ENCODE results near the gene OR52L1.
"Not testable (repeated sequence)": the region's sequence is repeated elsewhere in the genome, so short reads cannot be mapped to it uniquely, and the experiment has no call there.

Gene OR52L1

DNA sequence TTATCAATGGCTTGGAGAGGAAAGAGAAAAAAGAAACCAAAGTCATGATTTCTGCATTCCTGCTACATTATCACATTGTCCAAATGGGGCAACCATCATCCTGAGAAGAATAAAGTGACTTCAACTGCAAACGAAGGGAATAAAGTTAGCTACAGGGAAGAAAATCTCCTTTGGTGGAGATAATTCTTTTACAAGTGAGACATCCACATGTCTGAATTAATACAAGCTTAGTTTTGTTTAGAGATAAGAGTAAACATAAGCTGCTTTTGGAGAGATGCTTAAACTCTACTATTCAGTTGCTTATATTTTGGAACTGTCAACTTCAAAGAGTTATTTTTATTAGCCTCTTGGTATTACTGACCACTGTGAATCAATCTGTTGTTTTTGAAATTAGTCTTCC lies at the start of gene OR52L1:
Gene OR52L1 (minus strand): TSS at position 101 of the 400 bp plus-strand sequence. CDS start 55 bp downstream, at position 46.
- DNase-seq: no peak

DNA sequence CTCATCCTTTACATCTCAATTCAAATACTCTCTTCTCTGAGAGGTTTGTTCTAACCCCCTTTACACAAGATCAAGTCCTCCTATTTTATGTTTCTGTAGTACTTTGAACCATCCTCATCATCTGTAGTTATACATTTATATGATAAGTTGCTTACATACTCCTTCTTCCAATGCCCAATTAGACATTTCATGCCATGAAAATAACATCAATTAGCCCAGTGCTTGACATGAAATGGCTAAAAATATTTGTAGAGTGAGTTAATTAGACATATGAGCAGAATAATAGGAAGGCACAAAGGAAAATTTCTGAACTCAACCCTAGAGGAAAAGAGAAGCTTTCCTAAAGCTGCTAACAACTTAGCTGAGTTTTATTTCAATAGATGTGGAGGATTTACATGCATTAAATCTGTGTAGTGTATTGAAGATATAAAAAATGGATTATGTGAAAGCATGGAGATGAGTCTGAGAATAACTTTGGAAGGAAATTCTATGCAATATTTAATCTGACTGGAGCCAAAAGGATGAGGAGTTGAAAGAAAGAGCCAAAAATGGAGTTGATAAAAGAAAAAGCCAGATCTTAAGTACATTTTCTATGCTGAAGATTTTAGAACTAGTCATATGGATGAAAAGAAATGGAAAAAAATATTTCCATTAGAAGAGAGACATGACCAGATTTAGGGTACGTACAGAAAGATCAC lies 44.1 kb upstream of the OR52L1 start, which contains the start of gene OR56A1:
Gene OR56A1 (minus strand): TSS at position 51 of the 698 bp plus-strand sequence. CDS start 3,066 bp downstream, outside the sequence.
- no peak for DNase-seq

DNA sequence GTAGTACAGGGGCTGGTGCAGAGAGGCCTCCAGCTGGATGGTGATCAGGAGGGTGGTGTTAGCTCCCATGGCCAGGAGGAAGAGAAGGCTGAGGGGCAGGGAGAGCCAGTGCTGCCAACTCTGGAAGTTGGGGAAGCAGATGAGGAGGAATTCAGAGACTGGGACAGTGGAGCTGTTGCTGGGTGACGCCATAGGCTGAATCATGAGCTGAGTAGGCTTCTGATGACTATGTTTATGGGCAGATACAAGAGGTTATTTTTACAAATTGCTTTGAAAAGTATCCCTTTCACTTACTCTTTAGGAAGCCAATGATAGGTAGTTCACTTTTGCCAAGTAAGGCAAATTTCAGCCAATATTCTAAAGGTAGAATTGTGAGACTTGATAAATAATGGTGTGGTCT lies 40.7 kb upstream of the OR52L1 start:
- DNase-seq: no peak

DNA sequence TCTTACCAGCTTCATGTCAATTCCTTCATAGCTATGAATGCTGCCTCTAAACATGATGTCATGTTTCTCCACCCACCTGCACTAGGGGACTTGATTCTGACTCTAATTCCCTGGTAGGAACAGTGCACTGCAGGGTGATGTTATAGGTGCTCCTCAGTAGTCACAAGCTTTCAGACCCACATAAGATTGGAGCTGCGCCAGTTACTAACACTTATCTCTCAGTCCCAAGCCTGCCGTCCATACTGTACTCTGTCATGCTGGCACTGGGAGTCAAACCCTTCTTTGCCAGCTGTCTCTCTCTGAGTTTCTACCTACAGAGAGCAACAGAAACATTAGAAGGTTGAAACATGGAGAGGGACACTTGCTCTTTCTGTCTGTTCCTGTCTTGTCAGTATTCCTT lies 38.3 kb upstream of the OR52L1 start:
- DNase-seq: no peak

DNA sequence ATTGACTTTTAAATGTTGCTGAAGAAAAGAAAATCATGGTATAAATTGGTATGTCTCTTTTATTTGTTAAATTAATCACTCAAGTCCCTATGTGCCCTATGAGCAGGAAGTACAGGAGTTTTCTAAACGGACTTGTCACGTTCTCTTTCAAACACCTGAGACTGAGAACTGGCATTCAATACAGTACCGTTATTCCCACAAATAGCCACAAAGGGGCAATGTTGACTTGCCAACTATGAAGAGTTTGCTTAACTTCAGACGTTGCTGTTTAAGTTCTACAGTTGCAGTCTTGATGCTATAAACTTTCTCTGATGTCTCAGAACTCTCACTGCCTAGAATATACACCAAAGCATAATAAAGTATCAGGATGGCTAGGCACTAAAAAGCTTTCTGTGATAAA lies 36.2 kb upstream of the OR52L1 start:
- peak; percentile 11 to 25 for DNase-seq

DNA sequence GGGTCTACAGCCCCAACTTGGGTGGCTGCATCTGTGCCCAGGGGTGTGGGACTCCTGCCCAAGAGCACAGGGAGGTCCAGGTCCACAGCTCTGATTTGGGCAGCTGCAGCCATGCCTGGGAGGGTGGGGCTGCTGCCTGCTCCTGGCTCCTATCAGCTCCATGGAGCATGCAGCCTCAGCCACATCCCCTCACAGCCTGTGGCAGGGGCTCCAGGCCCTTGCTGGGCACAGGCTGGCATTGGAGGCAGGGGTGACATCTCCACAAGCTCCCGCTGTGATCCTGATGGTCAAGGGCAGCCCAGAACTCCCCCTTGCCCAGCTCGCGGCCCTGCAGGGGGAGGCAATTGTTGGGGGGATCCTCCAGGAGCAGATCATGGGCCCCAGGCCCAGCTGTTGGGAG lies 26.3 kb upstream of the OR52L1 start:
- DNase-seq: no peak

DNA sequence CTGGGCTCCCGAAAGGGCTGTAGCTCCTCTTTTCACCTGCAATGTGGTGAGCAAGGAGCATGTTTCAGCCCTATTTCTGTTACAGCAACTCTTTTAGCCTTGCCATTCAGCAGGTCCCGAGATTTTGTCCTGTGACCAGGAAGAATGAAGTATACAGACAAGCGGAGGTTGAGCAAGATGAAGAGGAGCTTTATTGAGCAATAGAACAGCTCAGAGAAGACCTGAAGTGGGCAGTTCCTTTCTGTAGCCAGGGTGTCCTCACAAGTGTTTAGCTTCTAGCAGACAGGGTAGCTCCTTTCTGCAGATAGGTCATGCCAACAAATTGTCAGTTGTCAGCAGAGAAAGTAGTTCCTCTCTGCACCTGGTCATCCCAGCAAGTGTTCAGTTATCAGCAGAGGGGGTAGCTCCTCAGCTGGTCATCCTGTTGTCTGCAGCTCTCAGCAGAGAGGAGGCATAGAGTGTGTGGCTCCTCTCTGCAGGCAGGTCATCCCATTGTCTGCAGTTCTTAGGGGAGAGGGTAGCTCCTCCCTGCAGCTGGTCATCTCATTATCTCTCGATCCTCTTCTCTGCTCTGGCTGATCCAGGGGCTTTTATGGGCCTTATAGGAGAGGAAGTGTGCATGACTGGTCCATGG lies 25.4 kb upstream of the OR52L1 start:
- DNase-seq: no peak

DNA sequence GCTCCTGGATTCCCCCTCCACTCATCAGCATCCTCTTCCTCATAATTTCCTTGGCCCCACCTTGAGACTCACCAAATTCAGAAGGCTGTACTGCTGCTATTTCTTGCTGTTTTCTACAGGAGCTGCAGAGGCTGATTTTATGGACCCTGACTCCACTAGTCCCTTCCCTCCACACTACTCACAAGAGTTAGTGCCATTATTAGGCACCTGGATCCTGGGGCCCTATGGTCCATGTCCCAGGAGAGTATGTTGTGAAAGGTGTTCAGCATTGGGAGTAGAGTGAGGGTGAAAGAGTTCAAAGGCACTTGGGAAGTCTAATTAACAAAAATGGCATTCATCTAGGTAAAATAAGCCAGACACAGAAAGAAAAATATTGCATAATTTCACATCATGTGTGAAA lies 20.1 kb upstream of the OR52L1 start, which contains the start of gene OR56A4:
Gene OR56A4 (minus strand): TSS at position 101 of the 400 bp plus-strand sequence. CDS start 3,954 bp downstream, outside the sequence.
- no peak for DNase-seq

DNA sequence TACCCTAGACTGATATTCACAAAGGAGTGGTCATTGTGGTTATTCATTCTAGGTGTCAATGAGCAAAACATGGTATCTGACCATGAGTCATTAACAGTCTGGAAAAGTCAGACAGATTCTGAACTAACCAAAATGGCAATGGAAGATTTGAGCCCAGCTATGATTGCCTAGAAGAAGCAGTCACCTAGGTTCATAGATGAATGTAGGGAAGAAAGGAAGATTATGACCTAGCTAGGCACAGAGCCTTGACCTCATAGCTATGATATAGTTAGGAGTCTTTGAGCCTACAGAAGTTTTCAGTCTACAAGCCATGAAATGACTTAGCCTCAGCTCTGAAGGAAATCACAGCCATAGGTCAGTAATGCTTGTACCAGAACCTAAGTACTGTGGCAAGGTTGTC lies 19.6 kb upstream of the OR52L1 start:
- no peak for DNase-seq

DNA sequence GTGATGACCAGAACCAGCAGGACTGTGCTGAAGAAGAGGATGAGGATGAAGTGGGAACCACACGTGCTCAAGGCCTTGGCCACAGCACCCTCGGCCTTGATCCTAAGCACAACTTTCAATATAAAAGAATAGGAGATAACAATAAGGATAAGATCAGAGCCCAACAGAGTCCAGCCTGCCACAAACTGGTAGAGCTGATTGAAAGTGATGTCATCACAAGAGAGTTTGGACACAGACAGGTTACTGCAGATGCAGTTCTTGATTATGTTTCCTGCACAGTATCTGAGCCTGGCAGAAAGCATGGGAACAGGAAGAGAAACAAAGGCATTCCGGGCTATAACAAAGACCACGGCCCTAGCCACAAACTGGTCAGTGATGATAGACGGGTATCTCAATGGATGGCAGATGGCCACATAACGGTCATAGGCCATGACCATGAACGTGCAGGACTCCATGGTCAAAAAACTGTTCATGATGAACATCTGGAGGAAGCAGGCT lies 15.5 kb upstream of the OR52L1 start:
- DNase-seq: no peak

DNA sequence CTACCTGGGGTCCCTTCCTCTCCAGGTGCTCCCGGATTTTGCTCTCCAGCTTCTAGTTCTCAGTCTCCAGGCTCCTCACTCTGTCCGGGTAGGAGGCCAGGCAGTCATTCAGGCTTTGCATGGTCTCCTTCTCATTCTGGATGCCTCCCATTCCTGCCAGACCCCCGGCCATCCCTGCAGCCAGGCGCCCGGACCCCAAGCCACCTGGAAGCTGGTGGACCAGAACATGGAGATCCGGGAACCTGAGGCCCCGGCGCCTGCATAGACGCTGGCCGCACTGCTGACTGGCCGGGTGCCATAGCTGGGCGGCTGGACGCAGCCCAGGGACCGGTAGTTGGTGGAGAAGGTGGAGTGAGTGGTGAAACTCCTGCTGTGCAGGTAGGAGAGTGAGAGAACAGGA lies 8.0 kb upstream of the OR52L1 start:
- DNase-seq: no peak

DNA sequence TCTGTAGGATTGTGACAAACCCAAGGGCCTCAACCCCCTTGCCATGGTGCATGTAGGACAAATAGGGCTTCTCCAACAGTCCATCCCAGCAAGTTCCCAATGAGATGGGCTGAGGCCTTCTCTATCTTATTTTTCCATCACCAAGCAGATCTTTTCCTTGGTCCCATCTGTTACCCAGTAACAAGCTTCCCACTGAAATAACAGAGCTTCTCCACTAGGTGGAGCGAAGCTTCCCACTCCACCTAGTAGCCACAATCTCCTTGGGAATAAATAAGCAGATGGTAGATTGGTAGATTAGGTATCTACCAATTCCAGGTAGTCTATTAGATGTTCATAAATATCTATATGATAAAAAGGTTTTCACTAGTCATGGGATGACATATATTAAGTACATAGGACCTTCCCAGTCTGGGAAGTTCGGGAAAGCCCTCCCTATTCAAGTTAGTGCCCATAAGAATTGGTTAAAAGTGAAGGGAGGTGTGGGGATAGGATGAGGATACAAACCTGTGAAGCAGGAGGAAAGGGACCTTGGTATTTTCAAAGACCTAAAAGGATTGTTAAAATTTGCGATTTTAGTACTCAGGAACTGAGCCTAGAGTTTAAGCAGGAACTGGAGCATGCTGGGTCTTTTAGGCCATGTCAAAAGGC lies 5.9 kb upstream of the OR52L1 start:
- peak; percentile 7 to 12 for DNase-seq

DNA sequence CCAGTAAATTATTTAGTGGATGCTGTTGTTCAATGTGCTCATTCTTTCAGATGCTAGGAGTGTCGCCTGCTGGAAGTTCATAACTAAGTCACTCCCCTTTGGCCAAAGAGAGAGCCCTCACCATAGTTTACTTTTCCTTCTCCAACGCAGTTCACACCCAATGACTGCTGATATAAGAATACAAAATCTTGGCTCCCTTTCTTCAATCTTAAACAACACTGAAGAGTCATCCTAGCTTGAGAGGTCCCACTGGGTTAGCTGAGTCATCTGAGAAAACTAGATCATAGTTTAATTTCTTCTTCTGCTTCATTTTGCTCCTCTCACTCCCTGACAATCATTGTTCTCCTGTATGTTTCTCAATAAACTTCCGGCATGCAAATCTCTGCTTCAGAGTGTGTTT lies 5.4 kb upstream of the OR52L1 start:
- no peak for DNase-seq

DNA sequence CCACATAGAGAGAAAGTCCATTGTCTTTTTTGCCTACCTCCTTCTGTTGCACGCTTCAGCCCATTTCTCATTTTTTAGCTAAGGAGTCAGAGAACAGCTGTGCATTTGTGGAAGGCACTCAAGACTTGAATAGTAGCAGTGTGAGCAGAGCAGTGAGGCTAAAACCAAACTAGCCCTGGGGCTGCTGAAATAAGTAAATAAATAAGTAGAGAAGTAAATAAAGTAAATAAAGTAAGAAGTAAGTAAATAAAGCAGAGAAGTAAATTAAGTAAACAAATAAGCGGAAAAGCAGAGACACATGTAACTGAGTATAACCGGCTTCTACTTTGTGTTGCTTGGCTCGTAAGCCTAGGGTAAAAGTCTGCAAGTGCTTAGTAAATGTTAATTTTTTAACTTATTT lies 2.4 kb upstream of the OR52L1 start:
- no peak for DNase-seq

DNA sequence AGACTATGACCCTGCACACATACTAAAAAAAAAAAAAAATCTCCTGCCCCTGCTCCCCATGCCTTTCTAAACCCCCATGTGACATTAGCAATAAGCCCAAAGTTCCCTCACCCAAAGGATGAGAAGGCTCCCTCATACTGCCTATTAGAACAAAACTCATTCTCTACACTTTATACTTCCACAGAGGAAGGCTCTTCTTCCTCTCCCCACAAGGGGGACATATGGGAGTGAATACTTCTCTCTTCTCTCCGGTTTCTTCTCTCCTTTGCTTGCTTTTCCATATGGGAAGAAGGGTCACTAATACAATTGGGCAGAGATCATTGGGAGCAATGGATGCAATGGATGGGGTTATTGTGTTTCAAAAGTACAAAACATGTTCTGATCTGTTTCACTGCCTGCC lies 3.3 kb downstream of the OR52L1 start:
- no peak for DNase-seq

DNA sequence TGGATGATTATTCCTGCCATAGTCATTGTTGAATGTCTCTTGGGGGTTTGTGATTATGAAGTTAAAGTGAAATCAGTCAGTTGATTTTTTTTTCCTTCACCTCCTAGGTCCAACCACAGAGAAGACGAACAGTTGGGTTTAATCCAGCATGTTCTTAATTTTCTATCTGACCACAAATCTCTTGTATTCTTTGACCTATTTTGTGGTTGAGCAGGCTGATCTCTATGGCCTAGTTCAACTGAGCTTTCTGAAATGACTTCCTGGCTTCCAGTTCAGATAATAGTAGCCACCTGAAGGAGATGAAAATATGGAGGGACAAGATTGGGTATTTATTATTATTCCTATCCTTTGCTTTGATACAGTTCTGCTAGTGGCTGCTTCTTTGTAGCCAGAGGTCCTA lies 13.3 kb downstream of the OR52L1 start:
- no peak for DNase-seq

DNA sequence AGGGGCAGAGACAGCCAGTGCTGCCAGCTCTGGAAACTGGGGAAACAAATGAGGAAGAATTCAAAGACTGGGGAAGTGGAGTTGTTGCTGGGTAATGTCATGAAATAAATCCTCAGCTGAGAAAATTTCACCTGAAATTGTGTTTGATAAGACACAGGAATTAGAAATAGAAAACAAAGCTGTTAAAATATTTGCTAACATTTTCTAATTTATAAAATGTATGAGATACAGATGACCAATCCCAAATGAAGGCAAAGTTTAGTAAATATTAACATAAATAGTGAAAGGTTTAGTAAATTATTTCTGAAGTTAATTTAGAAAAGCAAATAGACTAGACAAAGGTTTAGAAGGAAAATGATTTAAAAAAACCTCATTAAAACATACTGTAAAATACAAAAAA lies 18.4 kb downstream of the OR52L1 start, which contains the start of gene OR56A5:
Gene OR56A5 (minus strand): TSS at position 101 of the 400 bp plus-strand sequence. CDS start 0 bp downstream, at position 101.
- no peak for DNase-seq

DNA sequence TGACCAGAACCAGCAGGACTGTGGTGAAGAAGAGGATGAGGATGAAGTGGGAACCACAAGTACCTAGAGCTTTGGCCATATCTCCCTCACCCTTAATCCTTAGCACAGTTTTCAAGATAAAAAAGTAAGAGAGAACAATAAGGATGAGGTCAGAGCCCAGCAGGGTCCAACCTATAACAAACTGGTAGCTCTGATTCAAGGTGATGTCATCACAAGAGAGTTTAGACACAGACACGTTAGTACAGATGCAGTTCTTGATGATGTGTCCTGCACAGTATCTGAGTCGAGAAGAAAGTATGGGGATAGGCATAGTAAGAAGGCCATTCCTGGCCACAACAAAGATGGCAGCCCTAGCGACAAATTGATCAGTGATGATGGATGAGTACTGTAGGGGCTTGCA lies 19.1 kb downstream of the OR52L1 start:
- no peak for DNase-seq

DNA sequence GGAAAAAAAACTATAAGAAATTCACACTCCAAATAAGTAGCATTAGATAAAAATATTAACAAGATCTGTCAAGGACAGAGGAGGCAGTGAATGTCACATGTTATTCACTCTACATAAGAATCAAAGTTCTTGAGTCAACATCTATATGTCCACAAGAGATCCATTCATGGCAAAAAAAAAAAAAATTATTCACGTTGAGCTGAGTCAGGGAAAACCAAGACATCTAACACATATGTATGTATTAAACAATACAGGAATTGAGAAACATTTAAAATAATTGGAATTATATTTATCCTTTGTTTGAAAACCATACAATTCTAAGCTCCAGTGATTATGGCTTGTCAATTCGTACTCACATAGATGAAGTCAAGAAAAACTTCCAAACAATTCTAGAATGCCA lies 19.8 kb downstream of the OR52L1 start:
- no peak for DNase-seq

DNA sequence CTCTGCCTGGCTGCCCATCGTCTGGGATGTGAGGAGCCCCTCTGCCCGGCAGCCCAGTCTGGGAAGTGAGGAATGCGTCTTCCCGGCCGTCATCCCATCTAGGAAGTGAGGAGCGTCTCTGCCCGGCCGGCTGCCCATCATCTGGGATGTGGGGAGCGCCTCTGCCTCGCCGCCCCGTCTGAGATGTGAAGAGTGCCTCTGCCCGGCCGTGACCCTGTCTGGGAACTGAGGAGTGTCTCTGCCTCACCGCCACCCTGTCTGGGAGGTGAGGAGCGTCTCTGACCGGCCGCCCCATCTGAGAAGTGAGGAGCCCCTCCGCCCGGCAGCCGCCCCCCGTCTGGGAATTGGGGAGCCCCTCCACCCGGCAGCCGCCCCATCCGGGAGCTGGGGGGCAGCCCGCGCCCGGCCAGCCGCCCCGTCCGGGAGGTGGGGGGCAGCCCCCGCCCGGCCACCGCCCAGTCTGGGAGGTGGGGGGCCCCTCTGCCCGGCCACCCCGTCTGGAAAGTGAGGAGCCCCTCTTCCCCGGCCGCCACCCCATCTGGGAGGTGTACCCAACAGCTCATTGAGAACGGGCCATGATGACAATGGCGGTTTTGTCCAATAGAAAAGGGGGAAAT lies 26.0 kb downstream of the OR52L1 start:
- DNase-seq: not testable (repeated sequence)

DNA sequence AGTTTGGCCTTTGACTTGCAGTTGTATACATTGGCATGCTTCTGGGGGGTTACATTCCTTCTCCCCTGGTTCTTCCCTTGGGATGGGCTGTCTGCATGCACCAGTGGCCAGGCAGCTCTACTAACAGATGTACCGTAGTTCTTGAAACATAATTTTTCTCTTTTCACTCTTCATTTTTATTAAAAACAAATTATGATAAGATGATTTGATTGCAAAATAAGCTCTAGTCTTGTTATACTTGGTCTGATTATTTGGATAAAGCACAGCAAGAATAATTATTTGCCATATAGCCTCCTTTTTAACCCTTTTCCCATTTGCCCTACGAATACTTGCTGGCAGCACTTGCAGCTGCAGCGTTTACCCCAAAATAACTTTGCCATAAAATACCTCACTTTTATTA lies 31.2 kb downstream of the OR52L1 start:
- DNase-seq: no peak

DNA sequence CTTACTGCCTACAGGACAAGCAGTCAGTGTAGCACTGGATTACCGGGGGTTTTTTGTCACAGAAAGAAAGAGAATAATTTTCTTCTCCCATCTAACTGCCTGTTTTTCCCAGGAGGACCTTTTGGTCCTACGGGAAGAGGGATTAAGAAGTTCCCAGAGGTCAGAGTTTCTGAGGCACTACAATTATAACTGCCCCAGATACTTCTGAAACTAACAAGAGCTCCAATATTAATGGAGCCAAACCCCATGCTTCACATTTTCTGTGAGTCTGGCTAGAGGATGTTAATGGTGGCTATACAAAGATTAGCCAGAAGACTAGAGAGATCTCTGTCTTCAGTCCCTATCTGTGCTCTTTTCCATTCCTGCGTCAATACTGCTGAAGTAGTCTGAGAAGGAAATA lies 44.8 kb downstream of the OR52L1 start, which contains the start of gene OR56A3:
Gene OR56A3 (plus strand): TSS at position 301 of the 400 bp plus-strand sequence. CDS start 5,096 bp downstream, outside the sequence.
- DNase-seq: no peak

DNA sequence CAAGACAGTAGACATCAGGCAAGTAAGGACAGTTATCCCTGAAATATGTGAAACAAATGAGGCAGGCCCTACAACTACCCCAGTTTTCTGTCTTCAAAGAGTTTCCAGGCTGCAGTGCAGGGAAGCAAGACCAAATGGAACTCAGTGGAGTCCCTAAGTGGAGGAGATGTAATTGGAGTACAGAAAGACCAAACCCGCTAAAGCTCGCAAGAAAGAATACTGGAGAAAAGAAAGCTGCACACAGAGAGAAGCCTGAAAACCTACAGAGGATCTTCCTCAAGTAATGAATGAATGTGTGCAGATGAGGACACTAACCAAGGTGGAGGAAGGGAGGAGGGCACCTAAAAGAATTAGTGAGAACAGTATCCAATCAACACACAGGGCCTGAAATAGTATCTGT lies 46.0 kb downstream of the OR52L1 start:
- DNase-seq: no peak

Measured in NCI-H2081 (cell line).